Hepatocyte (in vitro differentiated cells): ENCODE results near the gene TRAPPC3. TPM values are rescaled to one million over a fixed set of nuclear protein-coding genes. Genes with fewer than 3 reads are reported as not detected.
A peak's percentile ranks its signal among the peaks of the same experiment; 100 is the strongest.

Experiments
- DNase-seq: peaks from one replicate; pipeline ENCODE4 v3.0.0-alpha.2; 2016; ENCODE audit warnings: low spot score
- H2AFZ ChIP-seq: fragments of 200-600 bp; sonication (generic); 2 replicates; pipeline ENCODE4 v1.6.0; 2016; ENCODE audit warnings: antibody characterized with exemption, mild to moderate bottlenecking
- H3K27ac ChIP-seq: fragments of 200-600 bp; sonication (generic); 2 replicates; pipeline ENCODE4 v1.5.1; 2016; ENCODE audit warnings: mild to moderate bottlenecking
- H3K27me3 ChIP-seq: fragments of 200-600 bp; sonication (generic); 2 replicates; pipeline ENCODE4 v1.6.1; 2016
- H3K36me3 ChIP-seq: fragments of 200-600 bp; sonication (generic); replicated peaks from 2 replicates; pipeline ENCODE4 v1.5.1; 2016; ENCODE audit warnings: low read depth; ENCODE audit not compliant: insufficient read depth
- H3K4me1 ChIP-seq: fragments of 200-600 bp; sonication (generic); 2 replicates; pipeline ENCODE4 v1.5.1; 2016; ENCODE audit warnings: mild to moderate bottlenecking, moderate library complexity; ENCODE audit not compliant: insufficient read depth
- H3K4me2 ChIP-seq: fragments of 200-600 bp; sonication (generic); 2 replicates; pipeline ENCODE4 v1.6.0; 2016
- H3K4me3 ChIP-seq: fragments of 200-600 bp; sonication (generic); 2 replicates; pipeline ENCODE4 v1.5.1; 2016; ENCODE audit warnings: mild to moderate bottlenecking
- H3K79me2 ChIP-seq: fragments of 200-600 bp; sonication (generic); 2 replicates; pipeline ENCODE4 v1.6.0; 2017; ENCODE audit warnings: mild to moderate bottlenecking
- H3K9me2 ChIP-seq: fragments of 200-600 bp; sonication (generic); replicated peaks from 2 replicates; pipeline ENCODE4 v1.6.0; 2017; ENCODE audit warnings: mild to moderate bottlenecking; ENCODE audit not compliant: insufficient read depth
- H3K9me3 ChIP-seq: fragments of 200-600 bp; sonication (generic); 2 replicates; pipeline ENCODE4 v1.5.1; 2016; ENCODE audit warnings: low read depth, mild to moderate bottlenecking
- H4K20me1 ChIP-seq: fragments of 200-600 bp; sonication (generic); 2 replicates; pipeline ENCODE4 v1.6.0; 2016; ENCODE audit warnings: mild to moderate bottlenecking; ENCODE audit not compliant: insufficient read depth, poor library complexity, severe bottlenecking
- CTCF ChIP-seq: fragments of 200-600 bp; sonication (generic); IDR thresholded peaks from 2 replicates; pipeline ENCODE4 v1.5.1; 2016; ENCODE audit warnings: antibody characterized with exemption, mild to moderate bottlenecking; ENCODE audit not compliant: poor library complexity
- EZH2 ChIP-seq: fragments of 200-600 bp; sonication (generic); IDR thresholded peaks from 2 replicates; pipeline ENCODE4 v1.6.1; 2016; ENCODE audit warnings: antibody characterized with exemption, mild to moderate bottlenecking, borderline replicate concordance
- EZH2phosphoT487 ChIP-seq: fragments of 200-600 bp; sonication (generic); IDR thresholded peaks from one replicate; pipeline ENCODE4 v1.6.1; 2018; ENCODE audit warnings: antibody characterized with exemption, mild to moderate bottlenecking, low read depth, moderate library complexity; ENCODE audit not compliant: unreplicated experiment, severe bottlenecking
- WGBS: methylation state at CpG from one replicate; pipeline ENCODE4 v1.1.6; 2016; ENCODE audit warnings: low lambda C conversion rate; ENCODE audit errors: missing lambda C conversion rate; 5-methylcytosine and 5-hydroxymethylcytosine counted together
- polyA plus RNA-seq: library from polyadenylated mRNA; unstranded; fragments of >200 nt; fragmentation: Nextera tagmentation; extraction: Ambion mirVana; gene quantifications from 2 replicates; pipeline ENCODE4 v1.2.1, GENCODE V29; 2016
- total RNA-seq: library from RNA; depleted of rRNA; stranded (reverse); fragments of >200 nt; gene quantifications from 2 replicates; pipeline ENCODE4 v1.2.3, GENCODE V29; 2014

TRAPPC3 gene
- total and polyA plus RNA-seq, 2 experiments from 2014 or later = 128 to 131 TPM

GRCh38 chr1:36116901-36117300 lies 32.4 kb downstream of the TRAPPC3 start:
- WGBS = 84% methylated on average over 5 of the region's 5 CpGs
- Histone ChIP-seq H3K4me3 (no peak overlapping the region), H3K36me3 (no peaks in the 10 kb centered on the region), H3K27ac (no peak overlapping the region), H2AFZ (no peak overlapping the region), H3K9me2 (no peaks in the 10 kb centered on the region), H3K9me3 (no peaks in the 10 kb centered on the region), H4K20me1 (no peaks in the 10 kb centered on the region), H3K79me2 (no peaks in the 10 kb centered on the region), H3K4me1 (peaks cover 37% of the 10 kb centered on the region), H3K4me2 (no peak overlapping the region), H3K27me3 (no peaks in the 10 kb centered on the region)
- DNase-seq = no peak
- TF ChIP-seq CTCF (no peak), EZH2phosphoT487 (no peak), EZH2 (no peak)

GRCh38 chr1:36115931-36116330 lies 33.4 kb downstream of the TRAPPC3 start:
- H3K27ac ChIP-seq = peak overlapping the region; percentile 55
- 64% methylated on average over 5 of the region's 5 CpGs for WGBS
- no peaks in the 10 kb centered on the region for H3K36me3 ChIP-seq
- H3K4me1 ChIP-seq = peaks cover 37% of the 10 kb centered on the region
- H3K79me2 ChIP-seq = no peaks in the 10 kb centered on the region
- no peak for DNase-seq
- TF ChIP-seq EZH2 (no peak), EZH2phosphoT487 (no peak)
- H3K9me3 ChIP-seq = no peaks in the 10 kb centered on the region
- no peak overlapping the region for H2AFZ ChIP-seq
- no peak overlapping the region for H3K4me2 ChIP-seq
- no peaks in the 10 kb centered on the region for H3K27me3 ChIP-seq
- no peaks in the 10 kb centered on the region for H3K9me2 ChIP-seq
- H3K4me3 ChIP-seq = no peak overlapping the region
- H4K20me1 ChIP-seq = no peaks in the 10 kb centered on the region

- Histone ChIP-seq H4K20me1 (no peaks in the 10 kb centered on the region), H3K4me3 (no peak overlapping the region), H3K36me3 (no peaks in the 10 kb centered on the region), H3K4me1 (peaks cover 36% of the 10 kb centered on the region), H3K27me3 (no peaks in the 10 kb centered on the region), H3K9me2 (no peaks in the 10 kb centered on the region), H3K27ac (peak overlapping the region; percentile 55), H3K9me3 (no peaks in the 10 kb centered on the region), H3K79me2 (no peaks in the 10 kb centered on the region), H2AFZ (no peak overlapping the region), H3K4me2 (peak overlapping the region; percentile 33)
- 66% methylated on average over 18 of the region's 18 CpGs for WGBS
- TF ChIP-seq EZH2 (no peak), EZH2phosphoT487 (no peak), CTCF (no peak)
- peak; percentile 58 for DNase-seq
These were observed 34.1 kb downstream of the TRAPPC3 start for GRCh38 chr1:36115200-36115669.

GRCh38 chr1:36114371-36114770 lies 34.9 kb downstream of the TRAPPC3 start:
- H3K9me3 ChIP-seq = no peaks in the 10 kb centered on the region
- TF ChIP-seq EZH2phosphoT487 (no peak), EZH2 (no peak), CTCF (no peak)
- H3K4me2 ChIP-seq = no peak overlapping the region
- H3K27me3 ChIP-seq = no peaks in the 10 kb centered on the region
- no peak overlapping the region for H3K27ac ChIP-seq
- H3K4me3 ChIP-seq = no peak overlapping the region
- H3K9me2 ChIP-seq = no peaks in the 10 kb centered on the region
- no peak for DNase-seq
- no peaks in the 10 kb centered on the region for H4K20me1 ChIP-seq
- no peaks in the 10 kb centered on the region for H3K36me3 ChIP-seq
- no peak overlapping the region for H2AFZ ChIP-seq
- 87% methylated on average over 4 of the region's 5 CpGs for WGBS
- no peaks in the 10 kb centered on the region for H3K79me2 ChIP-seq
- peaks cover 28% of the 10 kb centered on the region for H3K4me1 ChIP-seq
